Adrenal gland (tissue), 5 donors: ENCODE results near the gene NDRG2.

Experiments used
- CTCF ChIP-seq, 6 experiments: fragments of 450-650 bp in 4 of 6; fragments of 200-600 bp in 2 of 6; sonication (generic) in 1 of 6; IDR thresholded peaks; 1 replicate in 5 of 6; 2 replicates in 1 of 6; pipeline versions ENCODE4 v1.5.1 to v1.8.0; 2016 to 2021; ENCODE audit warnings: antibody characterized with exemption in 6 of 6, mild to moderate bottlenecking in 2 of 6, moderate library complexity in 1 of 6
- POLR2A ChIP-seq, 2 donors: fragments of 450-650 bp; IDR thresholded peaks; one replicate each; pipeline ENCODE4 v1.6.1; 2017; ENCODE audit warnings: antibody characterized with exemption in 2 of 2, mild to moderate bottlenecking in 2 of 2, moderate library complexity in 1 of 2
- donor health status: DM: no; HTN: no; CAD: no.

- TF ChIP-seq POLR2A (IDR thresholded peaks at IDR 0.05) (no peak), CTCF (IDR thresholded peaks at IDR 0.05) (peak; percentile 96 to 99 (median 98))
Observed at GRCh38 chr14:21014761-21015190, 10.1 kb downstream of the NDRG2 start.
